Dedifferentiated amniotic fluid mesenchymal stem cell (primary cell): ENCODE measurements around the gene ITM2C.
A peak's percentile ranks its signal among the peaks of the same experiment; 100 is the strongest.

ENCODE experiments used
- DNase-seq: peaks from one replicate; pipeline ENCODE4 v3.0.0-alpha.2; 2016; ENCODE audit errors: extremely low spot score

Gene ITM2C

DNA sequence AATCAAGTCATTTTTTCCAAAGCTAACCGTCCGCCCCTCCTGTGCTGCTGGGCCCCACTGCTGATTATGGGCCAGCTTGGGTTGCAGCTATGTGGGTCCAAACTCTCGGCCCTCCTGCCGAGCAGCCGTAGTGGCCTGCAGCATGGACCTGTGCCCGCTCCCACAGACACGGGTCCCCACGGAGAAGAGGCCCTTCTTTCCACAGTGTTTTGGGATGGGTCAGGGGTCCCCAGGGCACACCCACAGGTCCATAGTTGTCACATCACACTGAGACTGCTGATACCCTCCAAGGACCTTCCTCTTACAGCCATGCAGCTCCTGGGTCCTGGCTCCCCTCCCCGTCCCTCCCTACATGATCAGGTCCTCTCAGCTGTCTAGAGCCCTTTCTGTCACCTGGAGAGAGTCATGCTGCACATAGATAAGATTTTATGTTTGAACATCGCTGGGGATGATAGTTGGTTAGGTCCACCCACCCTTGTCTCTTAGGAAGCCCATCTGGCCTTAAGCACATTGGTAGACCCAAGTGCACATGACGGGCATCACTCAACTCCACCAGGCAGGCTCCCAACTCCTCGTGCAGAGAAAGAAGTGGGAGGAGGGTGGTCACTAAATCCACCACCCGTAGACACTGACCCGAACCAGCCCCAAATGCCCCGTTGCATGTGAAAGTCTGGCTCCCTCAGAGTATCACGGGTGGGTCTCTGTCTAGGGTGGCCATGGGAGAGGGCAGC lies 42.8 kb downstream of the ITM2C start:
- DNase-seq: no peak

DNA sequence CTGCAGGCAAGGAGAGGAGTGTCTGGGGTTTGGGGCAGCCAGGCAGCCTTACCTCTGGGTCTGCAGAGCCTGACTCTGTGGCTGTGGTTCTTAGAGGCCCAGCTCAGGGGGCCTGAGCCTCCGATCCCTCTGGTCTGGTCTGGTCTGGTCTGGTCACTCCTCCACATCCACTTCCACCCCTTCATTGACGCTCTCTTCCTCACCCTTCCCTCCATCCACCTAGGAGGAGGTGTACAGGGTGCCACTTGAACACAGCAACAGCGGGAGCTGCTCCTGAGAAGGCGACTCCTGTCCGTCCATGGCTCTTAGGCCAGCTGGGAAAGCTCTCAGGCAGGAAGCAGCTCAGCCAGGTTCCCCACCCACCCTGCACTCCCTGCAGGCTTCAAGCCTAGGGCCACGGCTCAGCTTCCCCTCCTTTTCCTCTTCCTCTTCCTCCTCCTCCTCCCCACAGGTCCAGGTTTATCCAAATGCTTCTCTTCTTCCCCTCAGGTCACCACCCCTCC lies 43.4 kb downstream of the ITM2C start:
- no peak for DNase-seq

DNA sequence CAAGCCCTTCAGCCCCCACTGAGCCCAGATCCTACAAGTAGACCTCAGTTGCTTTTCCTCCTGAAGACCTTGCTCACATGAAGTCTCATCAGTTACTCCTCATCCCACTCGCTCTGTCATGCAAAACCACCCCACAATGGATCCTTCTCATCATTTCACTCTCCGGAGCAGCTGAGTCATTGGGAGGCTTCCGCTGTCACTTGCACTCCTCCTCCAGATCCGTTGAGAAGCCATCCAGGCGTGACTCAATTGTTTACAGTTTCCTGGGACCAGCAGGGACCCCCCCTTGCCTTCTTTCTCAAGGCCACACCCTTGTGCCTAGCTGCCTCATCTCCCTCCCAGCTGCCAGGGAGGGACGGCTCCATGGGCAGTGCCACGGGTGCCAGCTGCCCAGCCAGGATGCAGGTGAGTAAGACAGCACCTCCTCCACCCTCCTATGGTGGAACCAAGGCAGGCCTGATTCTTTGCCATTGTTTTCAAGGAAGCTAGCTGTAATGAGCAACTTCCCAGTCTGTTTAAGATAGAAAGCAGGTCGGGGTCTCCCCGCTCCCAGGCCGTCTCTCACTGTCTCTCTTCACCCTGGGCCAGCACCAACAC lies 44.0 kb downstream of the ITM2C start:
- peak; percentile 54 for DNase-seq

DNA sequence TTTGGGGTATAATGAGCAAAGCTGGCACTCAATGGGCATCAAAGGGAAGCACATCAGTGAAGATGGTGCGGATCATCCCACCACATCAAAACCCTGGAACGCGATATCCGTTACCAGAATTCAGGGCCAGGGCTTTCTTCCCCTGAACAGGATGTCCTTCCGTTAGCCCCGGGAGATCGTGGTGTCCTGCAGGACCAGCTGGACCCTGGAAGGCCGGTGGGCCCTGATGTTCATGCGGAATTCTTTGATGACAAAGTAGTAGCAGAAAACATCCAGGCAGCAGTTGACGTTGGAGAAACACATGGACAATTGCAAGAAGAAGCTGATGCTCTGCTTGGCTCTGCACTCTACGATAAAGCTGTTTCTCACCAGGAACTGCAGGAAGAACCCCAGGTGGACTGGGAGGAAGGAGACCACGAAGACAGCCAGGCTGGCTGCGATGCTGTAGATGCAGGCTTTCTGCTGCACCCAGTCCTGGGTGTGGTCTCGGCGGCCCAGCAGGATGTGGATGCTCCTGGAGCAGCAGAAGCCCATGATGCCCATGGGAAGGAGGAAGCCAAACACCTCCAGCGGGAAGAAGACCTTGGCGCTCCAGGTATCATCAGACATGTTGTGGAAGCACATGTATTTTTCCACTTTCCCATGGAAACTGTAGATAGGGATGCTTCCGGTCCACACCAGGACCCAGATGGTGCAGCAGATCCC lies 45.3 kb downstream of the ITM2C start:
- DNase-seq: no peak

DNA sequence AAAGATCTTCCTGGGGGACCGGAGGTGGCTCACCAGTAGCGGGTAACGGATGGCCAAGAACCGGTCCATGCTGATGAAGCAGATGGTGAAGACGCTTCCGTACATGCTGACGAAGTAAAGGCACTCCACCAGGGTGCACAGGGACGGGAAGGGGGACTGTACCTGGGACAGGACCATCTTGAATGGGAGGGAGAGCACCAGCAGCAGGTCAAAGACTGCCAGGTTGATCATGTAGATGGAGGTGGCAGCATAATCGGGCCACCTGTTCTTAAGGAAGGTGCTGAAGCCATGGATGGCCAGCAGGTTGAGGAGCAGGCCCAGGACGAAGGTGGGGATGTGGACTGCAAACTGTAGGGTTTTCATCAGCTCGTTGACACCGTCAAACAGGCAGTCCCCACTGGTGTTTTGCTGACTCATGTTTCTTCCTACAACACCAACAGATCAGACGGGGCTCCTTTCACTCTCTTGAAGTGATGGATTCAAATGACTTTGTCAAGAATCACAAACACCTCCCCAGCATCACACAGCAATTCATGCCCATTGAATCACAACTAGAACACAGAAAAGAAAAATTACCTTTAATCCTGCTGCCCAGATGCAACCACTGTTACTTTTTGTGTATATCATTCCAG lies 45.9 kb downstream of the ITM2C start:
- DNase-seq: no peak

DNA sequence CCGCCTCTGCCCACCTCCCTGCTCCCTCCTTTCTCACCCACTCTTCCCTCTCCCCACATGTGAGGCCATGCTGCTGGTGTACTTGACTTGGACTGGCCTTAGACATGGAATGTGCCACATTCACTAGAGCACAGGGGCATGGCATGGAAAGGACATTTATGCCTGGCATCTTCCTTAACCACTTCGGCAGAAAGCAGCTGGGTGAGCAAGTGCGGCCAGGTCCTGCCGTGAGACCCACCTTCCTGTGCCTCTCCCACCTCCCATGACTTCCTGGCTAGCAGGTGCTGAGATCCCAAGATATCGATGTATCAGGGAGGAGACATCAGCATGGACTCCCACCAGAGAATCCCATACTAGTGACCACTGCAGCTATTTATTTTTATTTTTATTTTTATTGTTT lies 47.3 kb downstream of the ITM2C start:
- DNase-seq: no peak

DNA sequence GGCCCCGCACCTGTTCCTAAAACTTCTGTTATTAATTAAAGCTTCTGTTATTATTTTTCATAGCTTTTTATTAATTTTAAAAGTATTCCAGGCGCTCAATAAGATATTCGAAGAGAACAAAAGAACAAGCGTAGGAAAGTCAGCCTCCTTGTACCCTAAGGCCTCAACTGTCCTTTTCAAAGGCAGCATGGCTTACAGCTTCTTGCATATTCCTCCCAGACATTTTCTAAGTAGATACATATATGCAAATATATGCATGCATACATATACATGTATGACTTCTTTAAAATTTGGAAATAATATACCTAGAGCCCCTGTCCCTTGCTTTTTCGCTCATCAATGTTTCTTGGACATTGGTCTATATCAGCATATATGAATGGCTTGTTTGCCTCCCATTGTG lies 48.0 kb downstream of the ITM2C start:
- no peak for DNase-seq

DNA sequence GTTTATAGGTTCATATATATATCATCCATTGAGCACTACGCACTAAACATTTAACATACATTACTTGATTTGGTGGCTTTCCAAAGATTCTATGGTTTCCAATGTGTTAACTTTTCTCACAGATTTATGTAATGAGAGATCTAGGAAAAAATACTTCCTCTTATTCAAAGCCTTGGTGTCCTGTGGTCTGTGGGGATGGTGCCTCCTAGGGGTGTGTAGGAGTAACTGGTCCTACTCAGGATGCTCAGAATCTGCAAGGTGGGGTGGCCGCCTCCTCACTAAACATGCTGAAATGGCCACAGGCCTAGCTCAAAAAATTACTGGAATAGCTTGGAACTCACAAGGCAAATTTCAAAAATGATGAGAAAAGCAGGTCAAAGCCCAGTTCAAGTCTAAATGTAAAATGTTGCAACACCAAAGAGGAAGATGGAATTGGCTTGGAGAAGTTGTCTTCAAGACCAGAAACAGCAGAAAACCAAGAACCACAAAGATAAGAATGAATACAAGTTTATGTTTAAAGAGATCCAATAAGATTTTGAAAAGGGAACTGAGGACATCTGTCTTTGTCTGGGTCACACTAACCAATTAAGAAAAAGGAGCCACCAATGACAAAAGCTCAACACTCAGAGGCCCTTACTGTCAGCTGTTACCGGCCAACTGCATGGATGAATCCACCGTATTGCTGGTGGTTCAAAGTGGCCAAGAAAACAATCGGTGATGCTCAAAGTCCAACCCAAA lies 48.8 kb downstream of the ITM2C start:
- no peak for DNase-seq

DNA sequence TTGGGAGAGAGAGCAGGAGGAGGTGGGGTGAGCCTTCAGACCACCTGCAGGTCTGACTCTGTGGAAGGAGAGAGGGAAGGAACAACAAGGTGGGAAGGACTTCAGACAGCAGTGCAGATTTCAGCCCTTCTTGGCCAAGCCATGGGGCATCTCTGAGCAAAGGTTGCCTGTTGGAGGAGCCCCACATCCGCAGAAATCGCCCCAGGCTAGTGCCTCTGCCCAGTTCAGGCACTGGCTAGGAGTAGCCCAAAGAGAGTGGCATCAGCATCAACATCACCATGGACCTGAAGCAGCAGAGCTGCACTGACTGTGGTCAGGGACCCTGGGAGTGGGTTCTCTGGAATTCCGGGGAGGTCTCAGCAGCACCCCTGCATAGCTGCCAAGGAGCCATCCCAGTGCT lies 50.1 kb downstream of the ITM2C start:
- no peak for DNase-seq

DNA sequence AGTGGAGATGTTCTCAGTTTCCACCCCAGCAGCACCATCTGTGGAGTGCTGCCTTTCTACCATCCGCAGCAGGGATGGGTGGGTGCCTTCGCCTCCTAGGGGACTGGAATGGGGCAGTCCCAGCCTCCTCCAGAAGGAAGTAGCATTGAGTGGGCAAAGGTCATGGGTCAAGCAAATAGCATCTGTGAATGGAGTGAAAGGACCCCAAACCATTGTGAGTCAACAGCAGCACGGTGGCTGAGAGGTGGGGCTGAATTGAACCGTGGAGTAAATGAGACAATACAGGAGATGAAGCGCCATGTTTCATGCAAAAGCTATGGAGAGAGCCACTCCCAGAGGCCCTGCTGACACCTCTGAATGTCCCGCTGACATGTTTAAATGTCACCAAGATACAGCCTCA lies 50.6 kb downstream of the ITM2C start:
- DNase-seq: no peak

DNA sequence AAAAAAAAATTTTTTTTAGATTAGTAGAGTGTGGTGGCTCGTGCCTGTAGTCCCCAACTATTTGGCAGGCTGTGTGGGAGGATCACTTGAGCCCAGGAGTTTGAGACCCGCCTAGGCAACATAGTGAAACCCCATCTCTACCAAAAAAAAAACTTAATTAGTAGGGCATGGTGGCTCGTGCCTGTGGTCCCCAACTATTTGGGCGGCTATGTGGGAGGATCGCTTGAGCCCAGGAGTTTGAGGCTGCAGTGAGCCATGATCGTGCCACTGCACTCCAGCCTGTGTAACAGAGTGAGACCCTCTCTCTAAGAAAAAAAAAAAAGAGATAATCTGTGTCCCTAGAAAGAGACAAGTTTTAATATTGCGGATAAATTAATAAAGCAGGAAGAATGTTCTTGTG lies 51.5 kb downstream of the ITM2C start:
- DNase-seq: no peak

DNA sequence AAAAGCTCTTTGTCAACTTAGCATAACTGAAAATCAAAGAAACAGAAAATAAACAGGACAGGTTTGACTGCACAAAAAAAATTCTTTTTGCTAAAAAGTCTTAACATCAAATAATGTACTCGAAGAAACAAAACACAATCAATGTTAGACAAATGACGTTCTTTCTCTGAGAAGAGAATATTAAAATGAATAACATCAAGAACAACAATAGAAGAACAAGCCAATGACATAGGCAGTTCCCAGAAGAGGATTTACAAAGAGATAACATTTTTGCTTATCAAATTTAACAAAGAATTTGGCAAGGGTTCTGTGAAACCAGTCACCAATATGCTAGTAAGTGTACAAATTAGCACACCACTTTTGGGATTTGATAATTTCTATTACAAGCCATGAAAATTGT lies 54.5 kb downstream of the ITM2C start:
- DNase-seq: no peak

DNA sequence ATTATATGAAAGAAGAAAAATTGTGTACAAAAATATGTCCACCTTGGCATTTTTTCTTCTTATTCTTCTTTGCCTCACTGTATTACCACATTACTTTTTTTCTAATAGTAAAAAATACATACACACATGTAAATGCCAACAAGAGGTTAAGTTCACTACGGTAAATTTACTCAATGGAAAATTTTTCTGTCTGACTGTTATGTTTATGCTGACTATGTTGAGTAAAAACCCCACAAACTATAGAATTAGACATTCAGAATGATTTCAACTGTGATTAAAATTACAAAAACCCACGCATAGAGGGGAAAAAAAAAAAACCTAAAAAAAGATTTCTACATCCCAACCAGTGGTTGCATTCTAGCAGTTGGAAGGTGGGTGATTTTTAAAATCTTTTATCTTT lies 54.9 kb downstream of the ITM2C start:
- DNase-seq: no peak

DNA sequence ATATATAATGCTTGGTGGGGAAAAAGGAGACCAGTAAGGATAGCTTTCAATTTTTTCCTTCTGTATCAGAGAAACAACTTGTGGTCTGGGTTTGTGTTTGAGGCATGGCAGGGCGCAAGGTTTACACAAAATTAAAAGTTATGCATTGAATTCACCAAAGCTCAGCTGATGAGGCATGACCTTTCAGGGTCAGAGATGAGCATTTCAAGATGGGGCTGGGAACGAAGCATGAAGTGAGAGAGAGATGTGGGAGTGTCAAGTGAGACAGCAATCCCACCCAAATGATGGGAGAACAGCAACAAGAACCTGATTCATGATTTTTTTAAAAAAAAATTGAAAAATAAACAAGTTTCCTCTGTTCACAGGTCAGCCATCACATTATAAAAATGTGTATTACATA lies 55.4 kb downstream of the ITM2C start:
- no peak for DNase-seq

DNA sequence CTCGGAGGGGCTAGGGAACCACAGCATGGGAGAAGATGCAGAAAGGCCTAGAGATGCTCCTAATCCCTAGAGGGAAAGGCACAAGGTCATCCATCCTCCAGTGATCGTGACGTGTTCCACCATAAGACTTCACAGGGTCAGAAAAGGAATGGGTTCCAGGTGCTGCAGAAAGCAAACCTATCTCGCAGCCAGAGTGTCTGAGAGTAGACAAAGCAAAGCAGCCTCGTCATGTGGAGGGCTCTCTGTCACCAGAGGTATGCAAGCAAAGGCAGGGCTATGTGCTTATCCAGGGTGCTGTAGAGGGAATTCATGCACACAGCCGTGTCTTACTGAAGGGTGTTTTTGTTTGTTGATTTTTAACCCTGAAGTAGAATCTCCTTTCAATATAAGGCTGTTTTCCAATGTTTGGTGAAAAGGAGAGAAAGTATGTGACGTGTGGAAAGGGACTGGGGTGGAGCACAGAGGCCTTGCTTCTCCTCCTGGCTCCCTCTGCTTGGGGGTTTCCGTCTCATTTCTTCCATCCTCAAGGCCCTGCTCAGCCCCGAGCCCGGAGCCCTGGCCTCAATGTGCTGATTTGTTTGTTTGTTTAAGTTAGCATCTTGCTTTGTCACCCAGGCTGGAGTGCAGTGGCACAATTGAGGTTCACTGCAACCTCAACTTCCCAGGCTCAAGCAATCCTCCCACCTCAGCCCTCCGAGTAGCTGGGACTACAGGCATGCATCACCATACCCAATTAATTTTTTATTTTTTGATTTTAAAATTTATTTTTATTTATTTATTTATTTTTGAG lies 57.3 kb downstream of the ITM2C start:
- DNase-seq: no peak

DNA sequence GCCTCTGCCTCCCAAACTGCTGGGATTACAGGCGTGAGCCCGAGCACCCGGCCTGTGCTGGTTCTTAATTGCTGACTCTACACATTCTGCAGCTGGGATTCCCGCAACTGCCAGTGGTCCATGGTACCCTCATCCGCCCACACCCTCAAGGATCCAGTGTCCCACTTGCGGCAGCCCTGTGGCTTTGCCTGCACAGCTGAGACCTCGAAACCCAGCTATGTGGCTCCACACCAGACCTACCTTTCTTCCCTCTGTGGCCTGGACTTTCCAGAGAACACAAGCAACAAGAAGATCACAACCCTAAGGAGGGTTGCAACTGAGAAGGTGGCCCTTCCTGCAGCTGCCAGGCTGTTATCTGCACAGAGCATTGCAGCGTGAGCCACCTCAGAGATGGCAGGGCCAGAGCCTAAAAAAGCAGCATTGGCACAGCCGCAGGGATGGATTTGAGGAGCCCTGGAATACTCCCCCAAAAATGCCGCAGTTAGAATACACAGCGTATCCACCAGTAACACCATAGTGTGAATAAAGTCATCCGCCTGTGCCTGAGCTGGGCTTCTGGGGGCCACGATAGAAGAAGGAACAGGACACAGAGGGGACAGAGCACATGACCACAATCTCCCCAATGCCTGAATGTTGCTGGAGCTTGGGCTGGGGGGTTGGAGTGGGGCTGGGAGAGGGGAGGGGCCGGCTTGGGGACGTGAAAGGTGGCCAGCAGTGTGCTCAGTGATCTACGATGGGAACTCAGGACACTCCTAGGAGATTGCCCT lies 58.4 kb downstream of the ITM2C start:
- no peak for DNase-seq

DNA sequence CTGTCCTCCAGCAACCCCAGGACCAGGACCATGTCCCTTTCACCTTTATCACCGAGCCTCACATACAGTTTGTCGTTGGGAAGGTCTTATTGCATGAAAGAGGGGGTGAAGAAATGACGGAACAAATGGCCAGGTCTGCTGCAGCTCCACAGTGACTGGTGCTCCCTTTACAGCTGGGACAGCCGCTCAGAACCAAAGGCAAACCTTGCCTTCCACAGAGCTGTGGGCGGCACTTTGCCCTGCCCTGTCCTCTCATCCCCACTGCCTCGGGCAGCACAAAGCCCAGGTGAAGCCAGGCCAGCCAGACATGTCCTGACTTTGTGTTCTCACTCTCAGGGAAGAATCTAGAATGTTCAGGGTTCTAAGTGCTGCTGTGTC lies 59.3 kb downstream of the ITM2C start:
- DNase-seq: no peak

DNA sequence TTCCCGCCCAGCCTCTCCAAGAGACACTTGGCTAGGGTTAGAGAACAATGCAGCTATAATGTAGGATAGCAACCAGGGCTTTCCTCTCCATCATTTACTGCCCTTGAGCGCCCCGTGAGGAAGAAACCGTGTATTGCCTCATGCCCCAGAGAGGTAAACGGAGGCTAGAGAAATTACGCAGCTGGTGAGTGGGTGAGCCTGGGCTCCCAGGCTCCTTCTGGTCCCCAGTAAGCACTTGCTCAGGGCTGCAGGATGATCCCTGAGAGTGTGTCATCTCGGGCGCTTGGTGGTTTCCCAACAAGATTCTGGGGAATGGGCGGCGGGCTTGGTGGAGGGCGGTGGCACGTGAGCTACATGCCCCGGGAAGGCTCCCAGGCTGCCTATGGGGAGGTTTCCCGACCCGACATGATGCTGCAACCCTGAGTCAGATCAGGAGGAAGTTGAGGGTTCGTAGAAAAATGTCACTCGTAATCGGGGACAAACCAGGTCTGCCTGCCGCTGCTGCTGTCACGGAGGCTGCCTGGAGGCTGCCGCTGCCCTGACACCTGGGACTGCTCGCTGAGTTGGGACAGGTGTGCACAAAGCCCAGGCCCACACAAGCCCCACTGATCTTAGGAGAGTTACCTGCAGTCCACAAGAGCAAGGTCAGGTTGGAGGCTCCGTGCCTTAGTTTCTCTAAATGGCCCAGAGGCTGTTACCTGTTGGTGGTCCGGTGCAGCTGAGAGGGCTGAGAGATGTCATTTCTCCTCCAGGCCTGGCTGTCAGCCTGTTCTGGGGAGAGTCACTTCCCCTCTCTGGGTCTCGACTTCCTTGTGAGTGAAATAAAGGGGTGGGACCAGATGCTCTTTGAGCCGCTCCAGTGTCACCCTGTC lies 60.0 kb downstream of the ITM2C start, which contains the start of gene GPR55:
TSS of gene GPR55 (minus strand) at position 773 of the 872 bp plus-strand sequence. CDS start 14,280 bp downstream, outside the sequence.
- DNase-seq: no peak

DNA sequence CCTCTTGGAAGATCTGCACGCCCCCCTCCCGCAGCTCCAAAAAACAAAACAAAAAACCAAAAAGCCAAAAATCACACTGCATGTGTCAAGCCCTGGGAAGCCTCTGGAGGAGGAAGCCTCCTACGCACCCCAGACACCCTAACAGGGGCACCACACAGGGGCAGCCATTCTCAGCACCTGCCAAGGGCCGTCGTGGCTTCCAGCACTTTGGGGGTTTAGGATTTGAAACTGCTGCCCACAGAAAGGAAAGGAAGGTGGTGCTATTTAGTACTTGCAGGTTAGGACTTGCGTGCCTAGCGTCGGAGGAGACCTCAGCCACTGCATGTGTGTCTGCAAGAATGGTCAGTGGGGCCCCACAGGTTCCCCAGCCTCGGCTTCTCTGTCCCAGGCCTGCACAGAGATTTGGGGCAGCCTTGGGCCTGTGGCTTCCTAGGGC lies 60.7 kb downstream of the ITM2C start:
- DNase-seq: no peak
